ENCODE results near the gene PNISR. TPM values are rescaled to one million over a fixed set of nuclear protein-coding genes. Genes with fewer than 3 reads are reported as not detected.

PNISR gene
- total and polyA plus RNA-seq, 8 donors: 20.8 to 64.1 (median 35.9) TPM

DNA sequence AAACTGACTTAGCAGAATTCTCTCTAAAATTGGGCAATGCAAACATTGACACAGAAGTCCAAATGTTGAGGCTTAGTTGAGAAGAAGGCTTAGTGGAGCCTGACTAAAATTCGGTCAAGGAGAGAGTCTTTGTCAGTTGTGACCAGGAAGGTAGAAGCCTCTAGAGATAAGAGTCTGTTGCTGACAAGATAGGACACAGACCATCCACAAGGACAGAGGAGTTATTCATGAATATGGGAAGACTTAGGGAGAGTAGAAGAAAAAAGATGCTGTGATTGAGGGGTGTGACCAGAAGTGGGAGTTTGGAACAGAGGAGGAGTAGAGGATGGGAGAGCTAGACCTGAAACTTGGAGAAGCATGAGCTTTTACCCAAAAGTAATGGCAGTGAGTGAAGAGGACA is 68.5 kb downstream of the PNISR start:
- Histone ChIP-seq H3K9me3 (no peaks in the 10 kb centered on the region), H3K4me3 (no peak overlapping the region), H3K4me1 (no peaks in the 10 kb centered on the region), H3K27me3 (no peaks in the 10 kb centered on the region), H3K27ac (no peak overlapping the region), H3K36me3 (no peaks in the 10 kb centered on the region)
- 38 to 44% methylated on average over 1 of the region's 1 CpG for WGBS, 2 donors
- ATAC-seq (no peak), DNase-seq (no peak), FAIRE-seq (no peak)
- TF ChIP-seq, protein P1, sequence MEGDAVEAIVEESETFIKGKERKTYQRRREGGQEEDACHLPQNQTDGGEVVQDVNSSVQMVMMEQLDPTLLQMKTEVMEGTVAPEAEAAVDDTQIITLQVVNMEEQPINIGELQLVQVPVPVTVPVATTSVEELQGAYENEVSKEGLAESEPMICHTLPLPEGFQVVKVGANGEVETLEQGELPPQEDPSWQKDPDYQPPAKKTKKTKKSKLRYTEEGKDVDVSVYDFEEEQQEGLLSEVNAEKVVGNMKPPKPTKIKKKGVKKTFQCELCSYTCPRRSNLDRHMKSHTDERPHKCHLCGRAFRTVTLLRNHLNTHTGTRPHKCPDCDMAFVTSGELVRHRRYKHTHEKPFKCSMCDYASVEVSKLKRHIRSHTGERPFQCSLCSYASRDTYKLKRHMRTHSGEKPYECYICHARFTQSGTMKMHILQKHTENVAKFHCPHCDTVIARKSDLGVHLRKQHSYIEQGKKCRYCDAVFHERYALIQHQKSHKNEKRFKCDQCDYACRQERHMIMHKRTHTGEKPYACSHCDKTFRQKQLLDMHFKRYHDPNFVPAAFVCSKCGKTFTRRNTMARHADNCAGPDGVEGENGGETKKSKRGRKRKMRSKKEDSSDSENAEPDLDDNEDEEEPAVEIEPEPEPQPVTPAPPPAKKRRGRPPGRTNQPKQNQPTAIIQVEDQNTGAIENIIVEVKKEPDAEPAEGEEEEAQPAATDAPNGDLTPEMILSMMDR (IDR thresholded peaks at IDR 0.05): no peak
- intact Hi-C loops (cut with DNase I): no loop called here

DNA sequence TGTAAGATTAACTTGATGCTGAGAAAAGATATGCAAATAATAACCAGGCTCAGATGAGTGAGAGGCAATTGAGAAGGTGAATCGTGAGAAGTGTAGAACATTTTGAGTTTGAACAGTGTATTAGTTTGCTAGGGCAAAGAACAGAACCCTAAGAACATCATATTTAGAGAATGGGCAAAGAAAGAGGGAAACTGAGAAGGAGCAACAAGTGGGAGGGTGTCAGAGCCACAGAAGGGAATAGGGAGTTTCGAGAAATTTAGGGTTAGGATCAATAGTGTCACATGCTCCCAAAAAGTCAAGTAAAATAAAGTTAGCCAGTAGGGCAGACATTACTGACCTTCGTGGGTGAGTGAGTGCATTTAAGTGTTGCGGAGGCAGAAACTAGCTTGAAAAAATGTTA is 70.1 kb downstream of the PNISR start:
- WGBS, 2 donors: 58 to 65% methylated on average over 4 of the region's 4 CpGs
- DNase-seq (no peak), ATAC-seq (no peak), FAIRE-seq (no peak)
- Histone ChIP-seq H3K27ac (no peak overlapping the region), H3K9me3 (no peaks in the 10 kb centered on the region), H3K27me3 (no peaks in the 10 kb centered on the region), H3K36me3 (no peaks in the 10 kb centered on the region), H3K4me3 (no peak overlapping the region), H3K4me1 (peaks cover 0 to 6% (median 0%) of the 10 kb centered on the region in 3 donors)
- intact Hi-C loops (cut with DNase I): no loop called here
- TF ChIP-seq, protein P1 (IDR thresholded peaks at IDR 0.05): no peak

DNA sequence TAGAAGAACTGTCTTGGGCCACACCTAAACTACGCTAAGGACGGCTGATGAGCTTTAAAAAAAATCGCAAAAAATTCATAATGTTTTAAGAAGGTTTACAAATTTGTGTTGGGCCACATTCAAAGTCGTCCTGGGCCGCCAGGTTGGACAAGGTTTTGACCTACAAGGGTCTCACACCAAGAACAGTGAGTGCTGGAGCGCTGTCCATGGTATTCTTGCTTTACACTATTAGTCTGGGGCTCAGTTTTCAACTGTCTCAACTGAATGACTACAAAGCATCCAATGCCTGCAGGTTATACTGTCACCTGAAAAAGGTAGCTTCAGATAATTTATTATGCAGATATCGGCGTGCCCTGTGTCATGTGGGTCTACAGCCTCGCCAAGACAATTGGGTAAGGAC is 72.0 kb downstream of the PNISR start:
- TF ChIP-seq, protein P1 (IDR thresholded peaks at IDR 0.05): no peak
- H3K36me3 ChIP-seq: no peaks in the 10 kb centered on the region
- H3K27ac ChIP-seq: no peak overlapping the region
- intact Hi-C loops (cut with DNase I): no loop called here
- no peak for DNase-seq
- WGBS, 2 donors: 65 to 71% methylated on average over 9 of the region's 9 CpGs
- H3K9me3 ChIP-seq: no peaks in the 10 kb centered on the region
- ATAC-seq: no peak
- H3K27me3 ChIP-seq: no peaks in the 10 kb centered on the region
- H3K4me1 ChIP-seq: peaks cover 0 to 6% (median 0%) of the 10 kb centered on the region in 3 donors
- FAIRE-seq: no peak
- no peak overlapping the region for H3K4me3 ChIP-seq

DNA sequence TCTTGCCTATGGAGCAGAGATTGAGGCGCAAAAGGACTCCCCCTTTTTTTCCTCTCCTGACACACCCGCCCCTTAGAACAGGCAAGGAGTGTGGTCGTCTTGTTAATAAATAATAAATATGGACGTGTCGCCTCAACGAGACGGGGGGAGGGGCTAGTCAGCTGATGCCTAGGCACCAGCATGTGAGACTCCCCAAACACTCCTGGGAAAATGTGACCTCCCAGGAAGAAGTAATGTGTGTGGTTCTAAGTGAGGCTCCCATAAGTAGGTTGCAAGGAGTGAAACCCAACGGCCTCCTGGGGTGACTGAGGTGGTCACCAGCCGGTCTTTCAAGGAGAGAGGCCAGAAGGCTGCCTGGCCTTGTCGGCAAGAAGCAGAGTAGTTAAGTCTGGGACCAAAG is 74.5 kb downstream of the PNISR start:
- H3K27me3 ChIP-seq: no peaks in the 10 kb centered on the region
- intact Hi-C loops (cut with DNase I): no loop called here
- FAIRE-seq (no peak), DNase-seq (peak in 3 of 6 donors; percentile 16 to 33 (median 25)), ATAC-seq (peak; percentile 10 to 48 (median 20))
- TF ChIP-seq, protein P1 (IDR thresholded peaks at IDR 0.05): no peak
- H3K36me3 ChIP-seq: no peaks in the 10 kb centered on the region
- WGBS, 2 donors: 12 to 14% methylated on average over 10 of the region's 10 CpGs
- peaks cover 0 to 6% (median 0%) of the 10 kb centered on the region in 3 donors for H3K4me1 ChIP-seq
- H3K27ac ChIP-seq: peak overlapping the region in 1 of 4 donors; percentile 72
- no peaks in the 10 kb centered on the region for H3K9me3 ChIP-seq
- H3K4me3 ChIP-seq: peak overlapping the region in 2 of 4 donors; percentile 78

Data from pancreas (tissue), 10 donors.